Mesothelial cell of epicardium (in vitro differentiated cells): ENCODE measurements around the gene CUBN. TPM values are rescaled to one million over a fixed set of nuclear protein-coding genes. Genes with fewer than 3 reads are reported as not detected.

ENCODE experiments used
- DNase-seq, 2 experiments: peaks; one replicate each; pipeline ENCODE4 v3.0.0; 2021; ENCODE audit warnings: low spot score in 2 of 2; ENCODE audit not compliant: unreplicated experiment in 2 of 2
- H3K27ac Mint-ChIP-seq: 2 replicates; pipeline ENCODE4 v1.8.0; 2021; ENCODE audit warnings: mixed read lengths
- H3K27me3 Mint-ChIP-seq: 2 replicates; pipeline ENCODE4 v1.8.0; 2021; ENCODE audit warnings: low read depth, mixed read lengths
- H3K36me3 Mint-ChIP-seq: 2 replicates; pipeline ENCODE4 v1.8.0; 2021; ENCODE audit warnings: mixed read lengths
- H3K4me1 Mint-ChIP-seq: 2 replicates; pipeline ENCODE4 v1.8.0; 2021; ENCODE audit warnings: mixed read lengths
- H3K4me3 Mint-ChIP-seq: 2 replicates; pipeline ENCODE4 v1.8.0; 2021; ENCODE audit warnings: mild to moderate bottlenecking, moderate library complexity, mixed read lengths
- H3K9me3 Mint-ChIP-seq: 2 replicates; pipeline ENCODE4 v1.8.0; 2021; ENCODE audit warnings: mixed read lengths
- total RNA-seq: library from RNA; stranded (reverse); gene quantifications from 3 replicates; pipeline ENCODE4 v1.2.1, GENCODE V29; 2021
- TF ChIP-seq, protein P1 (sequence below): fragments of 200-600 bp; sonication (generic); IDR thresholded peaks from one replicate; pipeline ENCODE4 v1.5.0; 2021; ENCODE audit warnings: antibody characterized with exemption; ENCODE audit not compliant: unreplicated experiment

Gene CUBN
- total RNA-seq, 1 donor from 2014 or later = 1.5 TPM

DNA sequence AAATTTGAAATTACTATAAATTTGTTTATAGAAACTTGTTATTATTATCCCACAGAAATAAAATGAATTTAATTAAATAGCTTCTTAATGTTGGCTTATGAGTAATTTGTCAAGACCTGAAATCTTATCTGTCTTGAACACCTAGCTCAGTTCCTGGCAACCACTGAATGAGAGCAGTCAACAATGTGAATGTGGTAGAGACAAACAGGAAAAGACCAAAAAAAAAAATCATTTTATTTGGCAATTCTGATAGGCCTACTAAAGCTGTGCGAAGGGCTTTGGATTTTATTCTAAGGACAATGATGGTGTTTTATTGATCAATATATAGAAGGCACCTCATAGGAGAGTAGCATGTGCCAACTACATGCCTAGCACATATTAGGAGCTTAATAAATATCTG is 184.6 kb downstream of the CUBN start:
- Mint-ChIP-seq H3K36me3 (no peaks in the 10 kb centered on the region), H3K4me3 (no peak overlapping the region), H3K4me1 (peaks cover 20% of the 10 kb centered on the region), H3K9me3 (no peaks in the 10 kb centered on the region), H3K27ac (no peak overlapping the region), H3K27me3 (no peaks in the 10 kb centered on the region)
- TF ChIP-seq, protein P1, sequence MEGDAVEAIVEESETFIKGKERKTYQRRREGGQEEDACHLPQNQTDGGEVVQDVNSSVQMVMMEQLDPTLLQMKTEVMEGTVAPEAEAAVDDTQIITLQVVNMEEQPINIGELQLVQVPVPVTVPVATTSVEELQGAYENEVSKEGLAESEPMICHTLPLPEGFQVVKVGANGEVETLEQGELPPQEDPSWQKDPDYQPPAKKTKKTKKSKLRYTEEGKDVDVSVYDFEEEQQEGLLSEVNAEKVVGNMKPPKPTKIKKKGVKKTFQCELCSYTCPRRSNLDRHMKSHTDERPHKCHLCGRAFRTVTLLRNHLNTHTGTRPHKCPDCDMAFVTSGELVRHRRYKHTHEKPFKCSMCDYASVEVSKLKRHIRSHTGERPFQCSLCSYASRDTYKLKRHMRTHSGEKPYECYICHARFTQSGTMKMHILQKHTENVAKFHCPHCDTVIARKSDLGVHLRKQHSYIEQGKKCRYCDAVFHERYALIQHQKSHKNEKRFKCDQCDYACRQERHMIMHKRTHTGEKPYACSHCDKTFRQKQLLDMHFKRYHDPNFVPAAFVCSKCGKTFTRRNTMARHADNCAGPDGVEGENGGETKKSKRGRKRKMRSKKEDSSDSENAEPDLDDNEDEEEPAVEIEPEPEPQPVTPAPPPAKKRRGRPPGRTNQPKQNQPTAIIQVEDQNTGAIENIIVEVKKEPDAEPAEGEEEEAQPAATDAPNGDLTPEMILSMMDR = no peak
- no peak for DNase-seq

DNA sequence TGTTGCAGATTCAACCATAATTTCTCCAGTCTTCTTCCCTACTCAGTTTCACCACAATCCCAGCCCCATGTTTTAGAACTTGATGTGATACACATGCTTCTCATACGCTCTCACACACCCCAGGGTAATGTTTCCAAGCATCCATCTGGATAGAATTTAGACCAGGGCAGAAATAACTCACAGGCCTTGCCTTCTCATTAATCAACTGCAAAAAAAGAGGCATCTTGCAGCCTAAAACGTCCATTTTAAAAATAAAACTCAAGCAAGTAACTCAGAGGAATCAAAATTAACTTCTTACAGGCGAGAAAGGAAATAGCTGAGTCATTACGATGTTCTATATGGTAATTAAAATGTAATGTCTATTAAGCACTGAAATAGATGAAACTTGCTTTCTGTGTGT is 185.2 kb downstream of the CUBN start:
- no peaks in the 10 kb centered on the region for H3K36me3 Mint-ChIP-seq
- TF ChIP-seq, protein P1 = no peak
- no peaks in the 10 kb centered on the region for H3K27me3 Mint-ChIP-seq
- peak overlapping the region; percentile 62 for H3K27ac Mint-ChIP-seq
- H3K4me1 Mint-ChIP-seq = peaks cover 16% of the 10 kb centered on the region
- no peaks in the 10 kb centered on the region for H3K9me3 Mint-ChIP-seq
- no peak overlapping the region for H3K4me3 Mint-ChIP-seq
- DNase-seq = no peak

DNA sequence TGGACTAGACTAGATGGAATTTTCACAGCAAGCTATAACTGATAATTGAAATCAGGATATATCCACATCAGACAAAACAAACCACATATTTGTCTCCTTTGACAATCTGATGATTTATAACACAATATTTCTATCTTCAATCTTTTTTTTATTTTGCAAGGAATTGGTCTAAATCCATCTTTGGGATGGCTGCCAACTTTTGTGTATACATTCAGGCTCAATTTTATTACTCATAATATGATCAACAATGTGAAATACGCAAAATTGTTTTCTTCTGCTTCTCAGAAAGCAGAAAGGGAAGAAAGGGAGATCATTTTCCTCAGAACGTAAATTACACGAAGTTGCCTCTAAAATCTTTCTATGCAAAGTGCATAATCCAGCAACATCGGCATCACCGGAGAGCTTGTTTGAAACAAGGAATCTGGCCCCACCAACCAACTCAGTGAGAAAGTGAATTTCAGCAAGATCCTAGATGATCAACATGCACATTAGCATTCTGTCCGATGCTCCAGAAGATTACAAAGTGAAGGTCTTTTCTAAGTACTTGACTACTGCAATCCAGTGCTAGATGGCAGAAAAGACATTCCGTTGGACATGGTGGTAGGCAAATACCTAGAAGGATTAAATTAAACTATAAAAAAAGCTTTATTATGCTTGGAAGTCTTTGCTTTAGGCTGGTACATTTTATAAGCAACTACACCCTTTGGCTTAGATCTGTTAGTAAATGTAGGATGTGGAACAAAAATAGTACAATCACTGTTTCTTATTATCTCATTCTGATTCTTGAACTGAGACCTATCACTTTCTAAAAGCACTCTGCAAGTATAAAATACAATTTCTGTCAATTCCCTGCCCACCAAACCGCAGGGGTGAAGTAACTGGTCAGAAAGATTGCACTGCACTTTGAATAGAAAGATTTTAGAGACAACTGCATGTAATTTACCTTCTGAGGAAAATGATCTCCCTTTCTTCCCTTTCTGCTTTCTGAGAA is 186.0 kb downstream of the CUBN start:
- Mint-ChIP-seq H3K27me3 (no peaks in the 10 kb centered on the region), H3K36me3 (no peaks in the 10 kb centered on the region), H3K4me1 (peaks cover 16% of the 10 kb centered on the region), H3K4me3 (no peak overlapping the region), H3K9me3 (no peaks in the 10 kb centered on the region), H3K27ac (no peak overlapping the region)
- DNase-seq = no peak
- TF ChIP-seq, protein P1 = no peak

DNA sequence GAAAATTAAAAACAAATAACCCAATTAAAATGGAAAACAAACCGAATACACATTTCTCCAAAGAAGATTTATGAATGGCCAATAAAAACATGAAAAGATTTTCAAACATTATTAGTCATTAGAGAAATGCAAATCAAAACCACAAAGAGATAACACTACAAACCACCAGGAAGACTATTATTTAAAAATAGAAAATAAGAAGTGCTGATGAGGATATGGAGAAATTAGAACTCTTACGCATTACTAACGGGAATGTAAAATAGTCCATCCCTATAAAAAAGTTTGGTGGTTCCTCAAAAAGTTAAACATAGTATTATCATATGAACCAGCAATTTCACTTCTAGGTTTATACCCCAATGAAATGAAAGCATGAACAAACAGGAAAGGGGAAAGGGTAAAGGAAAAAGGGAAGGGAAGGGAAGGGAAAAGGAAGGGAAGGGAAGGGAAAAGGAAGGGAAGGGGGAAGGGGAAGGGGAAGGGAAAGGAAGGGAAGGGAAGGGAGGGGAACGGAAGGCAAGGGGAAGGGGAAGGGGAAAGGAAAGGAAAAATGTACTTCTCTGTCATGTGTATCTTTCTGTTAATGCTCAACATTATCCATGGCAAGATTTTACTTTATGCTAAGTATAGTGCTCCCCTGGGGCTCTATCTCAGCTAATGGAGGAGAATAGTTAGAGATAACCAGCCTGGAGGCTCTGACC is 187.1 kb downstream of the CUBN start:
- Mint-ChIP-seq H3K4me3 (no peak overlapping the region), H3K4me1 (peaks cover 16% of the 10 kb centered on the region), H3K27me3 (no peaks in the 10 kb centered on the region), H3K36me3 (no peaks in the 10 kb centered on the region), H3K27ac (no peak overlapping the region), H3K9me3 (no peaks in the 10 kb centered on the region)
- TF ChIP-seq, protein P1 = no peak
- DNase-seq = no peak

DNA sequence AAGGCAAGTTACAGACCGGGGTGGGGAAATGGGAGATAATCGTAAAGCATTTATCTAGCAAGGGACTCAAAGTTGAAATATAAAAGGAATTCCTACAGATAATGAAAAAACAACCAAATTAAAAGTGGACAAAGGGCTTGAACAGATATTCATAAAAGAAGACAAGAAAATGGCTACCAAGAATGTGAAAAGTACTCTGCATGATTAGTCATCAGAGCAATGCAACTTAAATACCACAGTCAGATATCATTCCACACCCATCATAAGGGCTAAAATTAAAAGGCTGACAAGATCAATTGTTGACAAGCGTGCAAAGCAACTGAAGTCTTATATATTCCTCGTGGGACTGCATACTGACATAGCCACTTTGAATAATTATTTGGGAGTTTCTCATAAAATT is 187.7 kb downstream of the CUBN start:
- H3K9me3 Mint-ChIP-seq = no peaks in the 10 kb centered on the region
- H3K4me3 Mint-ChIP-seq = no peak overlapping the region
- H3K4me1 Mint-ChIP-seq = peaks cover 16% of the 10 kb centered on the region
- no peaks in the 10 kb centered on the region for H3K27me3 Mint-ChIP-seq
- no peak overlapping the region for H3K27ac Mint-ChIP-seq
- TF ChIP-seq, protein P1 = no peak
- no peak for DNase-seq
- H3K36me3 Mint-ChIP-seq = no peaks in the 10 kb centered on the region
